NCI-H1105 treated with DMSO at 0.1 percent for 48 hours (cell line): Measurements from ENCODE around the gene SPIRE1.

ENCODE experiments used
- DNase-seq: peaks from one replicate; lab custom pipeline; 2025; lab: John Stamatoyannopoulos, UW

Gene SPIRE1

DNA sequence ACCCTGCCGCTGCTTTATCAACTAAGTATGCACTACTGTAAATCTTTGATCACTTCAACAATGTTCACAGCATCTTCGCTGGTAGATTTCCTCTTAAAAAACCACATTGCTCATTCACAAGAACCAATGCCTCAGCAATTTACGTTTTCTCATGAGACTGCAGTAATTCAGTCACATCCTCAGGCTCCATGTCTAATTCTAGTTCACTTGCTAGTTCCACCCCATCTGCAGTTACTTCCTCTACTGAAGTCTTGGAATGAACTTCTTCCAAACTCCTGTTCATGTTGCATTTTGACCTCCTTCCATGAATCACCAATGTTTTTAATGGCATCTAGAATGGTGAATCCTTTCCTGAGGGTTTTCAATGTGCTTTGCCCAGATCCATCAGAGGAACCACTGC, 214.4 kb downstream of the SPIRE1 start:
- DNase-seq, result no peak

DNA sequence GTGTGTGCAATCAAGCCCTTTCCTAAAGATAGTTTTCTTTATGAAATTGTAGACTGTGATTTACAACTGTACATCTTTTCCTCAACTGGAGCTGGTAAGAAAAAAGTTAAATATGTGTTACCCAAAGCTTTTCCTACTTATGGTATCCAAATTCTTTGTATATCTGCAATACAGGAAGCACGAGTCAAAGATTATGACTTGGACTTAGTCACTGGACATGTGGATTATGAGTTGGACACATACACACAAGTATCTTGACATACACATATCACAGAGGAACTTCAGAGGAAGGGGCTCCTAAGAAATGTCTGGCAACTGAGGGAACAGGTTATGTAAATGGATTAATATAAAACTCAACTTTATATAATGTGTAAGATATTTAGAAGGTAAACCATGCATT, 215.0 kb downstream of the SPIRE1 start:
- no peak for DNase-seq

DNA sequence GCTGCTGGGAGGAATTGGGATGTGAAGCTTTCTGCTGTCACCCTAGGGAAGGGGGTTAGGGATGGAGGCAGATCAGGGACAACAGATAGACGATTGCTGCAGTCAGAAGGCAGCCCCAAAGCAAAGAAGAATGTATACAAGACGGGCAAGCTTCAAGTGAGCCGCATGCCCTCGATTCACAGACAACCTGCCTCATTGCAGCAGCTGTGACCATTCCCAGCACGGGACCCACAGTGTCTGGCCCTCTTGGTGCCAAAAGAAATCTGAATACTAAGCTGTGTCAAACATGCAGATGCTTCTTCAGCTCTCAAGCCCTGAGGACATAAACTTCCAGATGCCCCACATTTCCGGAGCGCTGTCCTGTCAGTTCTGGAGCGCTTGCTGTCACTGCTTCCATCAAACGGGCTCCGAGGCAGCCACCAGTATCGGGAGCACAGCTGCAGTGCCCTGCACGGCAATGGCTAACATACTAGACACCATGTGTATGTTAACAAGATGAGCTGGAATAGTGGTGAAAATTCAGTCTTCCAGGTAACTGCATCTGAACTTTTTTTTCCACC, 216.4 kb downstream of the SPIRE1 start:
- DNase-seq, result no peak

DNA sequence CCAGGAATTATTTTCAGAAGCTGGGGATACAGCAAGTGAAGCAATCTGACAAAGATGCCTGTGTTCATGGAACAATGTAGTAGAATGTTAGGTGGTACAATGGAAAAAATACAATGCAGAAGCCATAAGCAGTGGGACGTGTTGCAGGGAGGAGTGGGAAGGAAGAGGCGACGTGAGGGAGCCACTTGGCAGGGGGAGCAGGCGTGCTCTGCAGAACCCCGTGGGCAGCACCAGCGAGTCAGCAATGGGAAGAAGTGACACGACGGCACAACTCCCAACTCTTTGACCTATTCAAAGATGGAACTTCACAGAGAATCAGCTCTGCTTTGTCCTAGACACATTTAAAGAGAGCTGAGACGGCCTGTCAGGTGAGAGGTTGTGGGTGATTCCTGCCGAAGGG, 219.7 kb downstream of the SPIRE1 start:
- DNase-seq, result no peak

DNA sequence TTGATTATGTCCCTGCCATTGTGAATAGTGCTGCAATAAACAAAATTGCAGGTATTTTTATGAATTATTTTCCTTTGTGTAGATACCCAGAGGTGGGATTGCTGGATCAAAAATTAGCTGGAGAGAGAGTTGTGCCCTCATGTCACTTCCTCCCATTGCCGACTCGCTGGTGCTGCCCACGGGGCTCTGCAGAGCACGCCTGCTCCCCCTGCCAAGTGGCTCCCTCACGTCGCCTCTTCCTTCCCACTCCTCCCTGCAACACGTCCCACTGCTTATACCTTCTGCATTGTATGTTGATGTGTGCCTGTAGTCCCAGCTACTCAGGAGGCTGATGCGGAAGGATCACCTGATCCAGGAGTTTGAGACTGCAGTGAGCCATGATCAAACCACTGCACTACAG, 222.0 kb downstream of the SPIRE1 start:
- no peak for DNase-seq

DNA sequence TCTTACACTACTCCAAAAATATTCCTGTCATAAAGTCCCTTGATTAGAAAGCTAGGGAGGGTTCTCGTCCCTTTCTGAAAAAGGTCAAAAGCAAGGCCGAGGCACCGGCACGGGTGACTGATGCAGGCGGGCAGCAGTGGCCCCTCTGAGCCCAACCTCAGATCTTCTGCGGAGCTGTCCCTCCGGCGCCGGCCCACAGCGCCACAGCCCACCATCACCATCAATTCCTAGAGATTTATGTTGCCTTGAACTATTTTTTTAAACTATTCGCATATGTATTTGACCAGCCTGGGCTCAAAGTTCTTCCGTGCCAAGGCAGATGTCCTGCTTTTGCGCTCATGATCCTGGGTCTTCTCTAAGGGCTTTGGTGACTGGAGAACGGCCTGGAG, 223.4 kb downstream of the SPIRE1 start:
- no peak for DNase-seq

DNA sequence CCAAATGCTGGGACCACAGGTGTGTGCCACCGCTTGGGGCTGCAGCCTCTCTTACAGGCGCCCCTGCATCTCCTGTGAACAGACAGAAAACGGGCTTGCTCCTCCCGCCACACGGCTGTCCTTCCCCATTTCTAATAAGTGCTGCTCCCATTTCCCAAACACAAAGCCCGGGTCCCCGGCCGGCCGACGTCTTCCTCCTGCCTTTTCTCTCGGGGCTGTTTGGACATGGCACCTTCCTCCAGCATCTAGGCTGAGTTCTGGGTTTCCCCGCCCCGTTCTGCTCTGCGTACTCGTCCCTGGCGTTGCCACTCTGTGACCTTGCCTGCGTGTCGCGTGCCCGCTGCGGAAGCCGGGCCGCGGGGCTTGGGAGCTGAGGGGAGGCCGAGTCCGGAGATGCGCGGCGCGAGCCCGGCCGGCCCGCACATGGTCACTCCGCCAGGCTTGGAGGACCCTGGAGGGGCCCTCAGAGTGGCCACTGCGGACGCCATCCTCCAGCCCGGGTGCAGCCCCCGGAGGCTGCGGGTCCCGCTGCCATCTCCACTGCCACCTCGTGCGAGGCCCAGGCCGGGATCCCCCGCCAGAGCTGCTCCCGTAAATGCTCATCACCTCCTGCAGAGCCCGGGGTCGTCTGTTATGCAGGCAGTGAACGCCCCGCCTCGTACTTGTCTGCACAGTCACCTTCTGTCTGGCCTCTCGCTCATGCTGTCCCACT, 223.9 kb downstream of the SPIRE1 start:
- no peak for DNase-seq

DNA sequence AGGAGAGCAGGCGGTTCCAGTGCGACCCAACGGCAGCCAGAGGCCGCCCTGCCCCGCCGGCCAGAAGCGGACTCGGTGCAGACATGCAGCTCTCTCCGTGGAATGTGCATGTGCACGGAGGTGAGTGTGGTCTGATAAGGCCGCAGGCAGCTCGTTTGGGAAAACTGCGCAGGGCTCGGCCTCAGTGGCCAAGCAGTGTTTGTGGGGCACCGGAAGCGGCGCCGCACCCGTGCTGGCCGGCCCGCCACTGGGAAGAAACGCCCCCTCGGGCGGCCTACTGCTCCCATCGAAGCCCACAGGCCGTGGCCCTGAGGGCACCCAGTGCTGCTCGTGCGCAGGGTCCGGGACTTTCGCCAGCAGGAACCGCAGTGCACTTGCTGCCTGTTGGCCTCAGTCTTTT, 225.0 kb downstream of the SPIRE1 start:
- DNase-seq, result no peak

DNA sequence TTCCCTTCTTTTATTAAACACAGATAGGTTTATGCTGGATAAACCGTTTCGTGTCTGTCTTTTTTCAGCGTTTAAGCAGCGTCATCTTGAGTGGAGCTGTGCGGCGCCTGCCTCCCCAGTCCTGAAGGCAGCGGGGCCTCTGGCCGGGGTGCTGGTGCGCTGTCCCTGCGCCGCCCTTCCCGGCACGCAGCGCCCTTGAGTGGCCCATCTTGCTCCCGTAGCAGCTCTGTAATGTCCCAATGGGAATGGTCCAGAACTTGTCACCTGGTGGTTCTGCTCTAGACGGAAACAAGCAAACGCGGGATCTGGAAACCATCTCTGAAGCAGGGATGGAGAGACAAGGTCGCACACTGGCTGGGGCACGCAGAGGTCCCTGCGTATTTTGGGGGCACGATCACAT, 225.7 kb downstream of the SPIRE1 start:
- DNase-seq, result no peak

DNA sequence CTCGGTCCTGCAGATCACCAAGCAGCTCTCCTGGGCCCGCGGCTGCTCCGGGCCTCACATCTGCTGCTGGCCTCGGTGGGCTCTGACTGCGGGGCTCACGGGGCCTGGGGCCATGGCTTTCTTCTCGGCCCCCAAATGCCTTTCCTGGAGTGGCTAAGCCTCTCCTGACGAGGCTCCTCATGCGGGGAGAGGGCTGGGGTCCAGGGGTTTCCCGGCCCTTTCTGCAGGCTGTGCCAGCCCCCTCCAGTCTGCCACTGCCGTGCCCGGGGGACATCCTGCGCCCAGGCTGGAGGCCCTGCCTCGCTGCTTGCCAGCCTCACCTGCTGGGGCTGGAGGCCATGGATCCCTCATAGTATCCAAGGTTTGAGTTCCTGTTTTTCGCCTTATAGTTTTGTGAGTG, 226.3 kb downstream of the SPIRE1 start:
- DNase-seq, result no peak

DNA sequence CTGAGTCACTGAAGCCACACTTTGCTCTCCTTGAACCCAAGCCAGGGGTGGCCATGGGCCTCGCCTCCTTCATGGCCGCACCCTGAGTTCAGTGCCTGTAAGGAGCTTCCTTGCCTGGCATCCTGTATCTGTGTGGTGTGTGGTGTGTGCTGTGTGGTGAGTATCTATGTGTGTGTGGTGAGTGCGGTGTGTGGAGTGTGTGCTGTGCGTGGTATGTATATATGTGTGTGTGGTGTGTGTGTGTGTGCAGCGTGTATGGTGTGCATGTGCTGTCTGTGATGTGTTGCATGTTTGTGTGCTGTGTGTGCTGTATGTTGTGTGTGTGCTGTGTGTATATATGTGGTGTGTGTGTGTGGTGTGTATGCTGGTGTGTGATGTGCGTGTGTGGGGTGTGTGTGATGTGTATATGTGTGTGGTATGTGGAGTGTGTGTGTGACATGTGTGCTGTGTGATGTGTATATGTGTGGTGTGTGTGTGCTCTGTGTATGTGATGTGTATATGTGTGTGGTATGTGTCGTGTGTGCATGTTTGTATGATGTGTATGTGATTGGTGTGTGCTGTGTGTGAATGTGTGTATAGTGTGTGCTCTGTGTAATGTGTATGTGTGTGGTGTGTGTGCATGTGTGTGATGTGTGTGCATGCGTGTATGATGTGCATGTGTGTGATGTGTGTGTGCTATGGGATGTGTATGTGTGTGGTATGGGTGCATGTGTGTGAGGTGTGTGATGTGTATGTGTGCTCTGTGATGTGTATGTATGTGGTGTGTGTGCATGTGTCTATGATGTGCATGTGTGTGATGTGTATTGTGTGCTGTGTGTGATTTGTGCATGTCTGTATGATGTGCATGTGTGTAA, 227.5 kb downstream of the SPIRE1 start:
- DNase-seq, result no peak

DNA sequence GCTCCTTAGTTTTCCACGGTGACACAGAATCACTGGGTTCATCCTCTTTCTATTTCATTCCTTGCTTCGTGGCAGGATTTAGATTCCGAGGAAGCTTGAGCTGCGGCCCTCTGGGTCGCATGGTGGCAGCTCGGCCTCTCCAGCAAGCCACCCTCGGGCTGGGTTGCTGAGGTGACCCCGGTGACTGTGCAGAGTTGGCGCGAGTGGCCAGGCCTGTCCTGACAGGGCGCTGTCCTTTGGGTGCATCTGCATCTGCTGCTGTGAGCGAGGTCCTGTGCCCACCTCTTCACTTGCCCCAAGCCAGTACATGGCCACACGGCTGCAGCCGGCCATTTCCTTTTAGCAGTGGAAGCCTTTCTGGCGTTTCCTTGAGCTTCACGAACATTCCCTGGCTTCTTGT, 228.4 kb downstream of the SPIRE1 start:
- no peak for DNase-seq

DNA sequence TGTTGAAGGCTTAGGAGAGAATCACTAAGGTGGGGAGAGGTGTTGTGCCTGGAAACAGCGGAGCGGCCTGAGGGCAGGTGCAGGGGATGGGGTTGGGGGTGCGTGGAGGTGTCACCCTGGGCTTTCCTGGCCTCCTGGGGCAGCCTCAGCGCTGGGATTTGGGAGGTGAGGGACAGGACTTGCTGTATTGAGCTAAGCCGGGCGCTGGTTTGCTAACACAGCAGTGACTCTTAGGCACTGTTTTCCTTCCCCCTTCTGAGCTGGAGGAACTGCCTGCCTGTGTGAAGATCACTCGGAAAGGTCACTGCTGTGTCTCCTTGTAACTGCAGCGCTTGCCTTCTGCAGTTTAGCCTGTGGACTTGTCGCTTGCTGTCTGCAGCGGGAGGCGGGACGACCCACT, 229.0 kb downstream of the SPIRE1 start:
- DNase-seq, result no peak

DNA sequence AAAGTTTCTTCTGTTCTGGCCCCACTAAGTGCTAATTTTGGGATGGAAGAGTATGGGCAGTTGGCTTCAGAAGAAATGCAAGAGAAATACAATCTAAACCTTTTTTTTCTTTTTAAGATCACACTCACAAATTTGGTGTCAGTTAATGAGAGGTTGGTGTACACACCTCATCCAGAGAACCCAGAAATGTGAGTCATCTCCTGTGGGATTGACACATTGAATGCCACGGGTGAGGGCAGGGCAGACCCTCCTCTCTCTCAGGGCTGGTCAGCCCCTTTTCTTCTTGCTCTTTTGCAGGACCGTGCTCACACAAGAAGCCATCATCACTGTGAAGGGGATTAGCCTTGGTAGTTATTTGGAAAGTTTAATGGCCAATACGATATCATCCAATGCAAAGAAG, 231.0 kb downstream of the SPIRE1 start:
- DNase-seq, result no peak

DNA sequence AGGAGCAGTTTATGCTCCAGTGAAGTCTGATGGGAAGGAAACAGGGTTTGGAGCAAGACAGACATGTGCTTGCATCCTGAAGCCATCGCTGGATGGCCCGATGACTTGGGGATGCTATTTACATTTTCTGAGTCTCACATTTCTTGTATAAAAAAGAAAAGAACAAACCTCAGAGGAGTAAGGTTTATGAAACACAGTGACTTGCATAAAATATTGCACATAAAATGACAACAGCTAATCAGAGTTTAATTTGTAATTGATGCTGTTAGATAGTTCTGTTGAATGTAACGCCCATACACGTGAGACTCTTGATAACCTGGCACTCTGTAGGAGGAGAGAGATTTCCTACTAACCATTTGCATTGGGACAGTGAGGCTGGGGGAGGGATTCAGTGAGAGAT, 233.7 kb downstream of the SPIRE1 start:
- DNase-seq, result no peak

DNA sequence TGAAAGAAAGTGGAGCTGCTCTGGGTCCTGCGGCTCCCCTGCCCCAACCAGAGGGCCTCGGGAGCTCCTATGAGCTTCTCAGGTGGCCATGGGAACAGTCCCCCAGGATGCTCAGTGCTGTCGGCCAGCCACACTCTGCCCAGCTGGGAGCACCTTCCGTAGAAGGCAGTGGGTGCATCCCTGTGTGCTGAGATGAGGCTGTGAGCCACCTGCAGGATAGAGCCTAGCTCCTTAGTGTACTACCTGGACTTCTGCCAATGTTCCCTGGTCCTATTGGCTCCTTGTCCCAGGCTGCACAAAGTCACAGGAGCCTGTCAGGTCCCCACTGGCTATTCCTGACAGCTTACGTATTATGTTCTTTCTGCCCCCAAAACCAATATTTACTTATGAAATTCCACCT, 234.1 kb downstream of the SPIRE1 start:
- DNase-seq, result peak; percentile 86

DNA sequence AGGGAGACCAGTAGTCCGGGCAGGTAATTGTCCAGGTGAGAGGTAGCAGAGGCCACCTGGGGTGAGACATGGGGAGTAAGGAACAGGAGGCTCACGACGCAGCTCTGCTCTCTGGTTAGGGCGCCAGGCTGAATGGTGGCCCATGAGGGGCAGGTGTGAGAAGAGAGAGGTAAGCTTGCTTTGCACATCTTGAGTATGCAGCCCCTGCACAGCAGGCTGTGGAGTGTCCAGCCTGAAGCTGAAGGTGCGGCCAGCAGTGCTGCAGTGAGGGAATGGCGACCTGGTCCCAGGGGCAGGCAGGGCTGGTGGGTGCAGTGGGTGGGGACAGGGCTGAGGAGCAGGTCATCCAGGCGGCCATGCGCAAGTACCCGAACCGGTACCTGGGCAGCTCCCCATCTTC, 234.5 kb downstream of the SPIRE1 start:
- DNase-seq, result no peak

DNA sequence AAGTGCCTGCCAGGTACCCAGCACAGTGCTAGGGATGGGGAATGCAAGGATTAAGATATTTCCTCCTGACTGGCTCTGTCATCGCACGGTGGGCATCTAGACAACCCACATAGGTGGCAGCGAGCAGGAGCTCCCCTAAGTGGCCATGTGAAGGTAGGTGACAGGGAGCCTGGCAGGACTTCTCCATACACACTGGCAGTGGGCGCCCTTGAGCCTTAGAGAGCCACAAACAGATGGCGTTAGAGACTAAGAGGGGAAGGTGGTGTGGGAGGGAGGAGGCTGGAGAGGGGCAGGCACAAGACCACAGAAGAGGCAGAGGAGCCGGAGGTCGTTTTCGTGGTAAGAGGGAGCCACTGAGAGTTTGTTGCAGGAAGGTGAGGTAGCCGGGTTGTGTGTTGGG, 235.0 kb downstream of the SPIRE1 start:
- DNase-seq, result peak; percentile 5

DNA sequence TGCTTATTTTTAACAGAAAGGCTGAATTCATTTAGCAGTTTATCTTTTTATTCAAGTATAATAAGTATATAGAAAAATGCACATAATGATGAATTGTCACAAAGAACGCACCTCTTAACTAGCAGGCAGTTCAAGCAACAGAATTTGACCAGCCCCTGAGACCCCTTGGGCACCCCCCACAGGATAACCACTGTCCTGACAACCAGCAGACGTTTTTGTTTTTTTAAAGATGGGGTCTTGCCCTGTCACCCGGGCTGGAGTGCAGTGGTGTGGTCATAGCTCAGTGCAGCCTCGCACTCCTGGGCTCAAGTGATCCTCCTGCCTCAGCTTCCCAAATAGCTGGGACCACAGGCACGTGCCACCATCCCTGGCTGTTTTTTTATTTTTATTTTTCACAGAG, 236.2 kb downstream of the SPIRE1 start:
- DNase-seq, result no peak

DNA sequence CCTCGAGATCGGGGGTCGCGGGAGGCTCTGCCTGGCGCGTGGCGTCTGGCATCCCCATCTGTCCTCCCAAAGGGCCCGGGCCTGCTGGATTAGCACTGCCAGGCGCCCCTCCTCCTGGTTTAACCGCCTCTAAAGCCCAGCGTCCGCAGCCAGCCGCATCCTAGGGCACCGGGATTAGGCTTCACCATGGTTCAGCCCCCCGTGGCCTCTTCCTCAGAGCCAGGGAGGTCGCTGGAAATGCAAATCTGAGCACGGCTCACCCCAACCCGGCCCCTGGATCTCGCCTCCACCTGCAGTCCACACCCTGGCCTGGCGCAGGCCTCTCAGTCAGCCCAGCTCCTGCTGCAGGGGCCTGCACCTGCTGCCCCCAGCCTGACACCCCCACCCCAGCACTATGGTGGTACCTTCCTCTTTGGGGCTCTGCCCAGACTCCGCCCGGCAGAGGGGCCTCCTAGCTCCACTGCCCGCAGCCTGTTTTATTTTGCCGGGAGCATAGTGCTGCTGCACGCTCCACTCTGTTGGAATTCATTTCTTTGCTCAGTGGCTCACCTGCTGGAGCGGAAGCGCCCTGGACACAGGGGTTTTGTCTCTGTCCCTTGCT, 237.0 kb downstream of the SPIRE1 start:
- peak; percentile 50 for DNase-seq

DNA sequence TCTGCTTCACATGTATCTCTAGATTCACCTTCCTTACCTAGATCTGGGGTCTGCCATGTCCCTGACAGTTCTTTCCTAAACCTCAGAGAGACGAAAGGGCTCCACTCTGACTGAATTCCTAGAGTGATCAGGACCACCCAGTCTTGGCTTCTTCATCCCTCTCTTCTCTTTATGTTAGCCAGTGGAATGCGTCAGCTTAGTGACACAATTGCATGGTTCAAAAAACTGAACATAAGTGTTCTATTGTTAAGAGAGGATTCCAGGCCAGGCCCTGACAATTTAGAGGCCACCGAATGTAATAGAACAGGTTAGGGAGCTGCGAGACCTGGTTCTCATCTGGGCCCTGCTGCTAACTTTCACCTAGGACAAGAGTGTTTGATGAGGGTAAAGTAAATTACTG, 240.2 kb downstream of the SPIRE1 start:
- no peak for DNase-seq

DNA sequence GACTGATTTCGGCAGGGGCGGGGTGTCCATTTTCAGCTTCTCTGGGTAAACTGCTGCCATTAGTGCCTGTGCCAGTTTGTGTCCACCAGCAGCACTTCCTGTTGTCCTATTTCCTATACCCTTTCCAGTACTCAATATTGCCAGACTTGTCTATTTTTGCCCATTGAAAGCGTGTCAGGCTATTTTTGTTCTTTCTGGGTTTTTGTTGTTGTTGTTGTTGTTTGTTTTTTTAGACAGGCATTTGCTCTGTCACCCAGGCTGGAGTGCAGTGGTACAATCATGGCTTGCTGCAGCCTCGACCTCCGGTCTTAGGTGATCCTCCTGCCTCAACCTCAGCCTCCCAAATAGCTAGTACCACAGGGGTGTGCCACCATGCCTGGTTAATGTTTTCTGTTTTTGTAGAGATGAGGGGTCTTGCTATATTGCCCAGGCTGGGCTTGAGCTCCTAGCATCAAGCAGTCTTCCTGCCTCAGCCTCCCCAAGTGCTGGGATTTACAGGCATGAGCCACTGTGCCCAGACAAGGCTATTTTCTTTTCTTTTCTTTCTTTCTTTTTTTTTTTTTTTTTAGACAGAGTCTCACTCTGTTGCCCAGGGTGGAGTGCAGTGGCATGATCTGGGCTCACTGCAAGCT, 241.7 kb downstream of the SPIRE1 start:
- no peak for DNase-seq

DNA sequence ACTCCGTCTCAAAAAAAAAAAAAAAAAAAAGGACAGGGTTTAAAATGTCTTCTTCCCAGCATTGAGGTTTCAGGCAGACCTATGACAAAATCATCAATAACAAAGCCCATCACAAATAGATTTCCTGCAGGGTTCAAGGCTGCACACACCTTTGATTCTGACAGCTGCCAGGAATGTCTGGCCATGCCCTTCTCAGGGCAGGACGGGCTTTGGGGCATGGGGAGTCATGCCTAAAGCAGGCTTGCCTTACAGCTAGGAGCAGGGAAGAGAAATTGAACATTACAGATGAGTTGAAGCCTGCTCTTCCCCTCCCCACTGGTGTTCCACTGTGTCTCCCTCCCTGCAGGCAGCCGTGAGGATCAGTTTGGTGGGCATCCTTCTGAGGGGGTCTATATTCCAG, 246.5 kb downstream of the SPIRE1 start:
- no peak for DNase-seq
